HCT116 (cell line): ENCODE results near the gene TVP23A.

ENCODE experiments used
- ATF3 ChIP-seq: IDR thresholded peaks from 2 replicates; pipeline ENCODE4 v1.6.1; 2012
- CBX3 ChIP-seq: IDR thresholded peaks from 2 replicates; pipeline ENCODE4 v1.6.1; 2012; ENCODE audit warnings: low read depth
- CEBPB ChIP-seq: IDR thresholded peaks from 2 replicates; pipeline ENCODE4 v1.6.1; 2012; ENCODE audit warnings: low read depth
- EZH2 ChIP-seq: fragments of 200-600 bp; sonication (generic); IDR thresholded peaks from 2 replicates; pipeline ENCODE4 v1.6.1; 2017; ENCODE audit warnings: antibody characterized with exemption, mixed run types
- JUND ChIP-seq: IDR thresholded peaks from 2 replicates; pipeline ENCODE4 v1.6.1; 2012
- POLR2A ChIP-seq: IDR thresholded peaks from 2 replicates; pipeline ENCODE4 v1.7.0; 2011; ENCODE audit warnings: borderline replicate concordance; ENCODE audit not compliant: insufficient read depth, insufficient read length; ENCODE audit errors: extremely low read depth
- POLR2AphosphoS5 ChIP-seq: IDR thresholded peaks from 2 replicates; pipeline ENCODE4 v1.6.1; 2011; ENCODE audit warnings: mild to moderate bottlenecking, low read depth, low read length, moderate library complexity
- SIN3A ChIP-seq: IDR thresholded peaks from 2 replicates; pipeline ENCODE4 v1.6.1; 2012; ENCODE audit warnings: low read depth
- SP1 ChIP-seq: IDR thresholded peaks from 2 replicates; pipeline ENCODE4 v1.6.1; 2012; ENCODE audit warnings: low read depth
- TCF7L2 ChIP-seq: IDR thresholded peaks from 2 replicates; pipeline ENCODE4 v1.7.0; 2011; ENCODE audit warnings: borderline replicate concordance, inconsistent platforms; ENCODE audit not compliant: insufficient read depth, insufficient read length; ENCODE audit errors: extremely low read depth
- YY1 ChIP-seq: IDR thresholded peaks from 2 replicates; pipeline ENCODE4 v1.6.1; 2011; ENCODE audit warnings: low read length, low read depth, moderate library complexity, mild to moderate bottlenecking; ENCODE audit not compliant: insufficient replicate concordance; ENCODE audit errors: extremely low read depth
- ZFX ChIP-seq: fragments of 450-650 bp; IDR thresholded peaks from 2 replicates; pipeline ENCODE4 v1.6.1; 2017
- TF ChIP-seq, protein P1 (sequence below), 3 experiments: fragments of 200-600 bp in 1 of 3; sonication (generic) in 1 of 3; IDR thresholded peaks in 2 of 3; conservative IDR thresholded peaks in 1 of 3; 2 replicates each; pipeline ENCODE4 v1.5.1; 2012 to 2017; ENCODE audit warnings: low read depth in 2 of 3, low read length in 2 of 3, antibody characterized with exemption in 1 of 3, borderline replicate concordance in 1 of 3, control low read depth in 1 of 3, mild to moderate bottlenecking in 1 of 3, mixed read lengths in 1 of 3, mixed run types in 1 of 3, moderate library complexity in 1 of 3; ENCODE audit not compliant: insufficient read depth in 1 of 3

- TF ChIP-seq TCF7L2 (no peak), YY1 (no peak), POLR2AphosphoS5 (no peak), JUND (no peak), POLR2A (no peak), EZH2 (no peak), SP1 (no peak), SIN3A (no peak), CBX3 (no peak), ZFX (no peak), CEBPB (no peak), ATF3 (no peak)
- TF ChIP-seq, protein P1, sequence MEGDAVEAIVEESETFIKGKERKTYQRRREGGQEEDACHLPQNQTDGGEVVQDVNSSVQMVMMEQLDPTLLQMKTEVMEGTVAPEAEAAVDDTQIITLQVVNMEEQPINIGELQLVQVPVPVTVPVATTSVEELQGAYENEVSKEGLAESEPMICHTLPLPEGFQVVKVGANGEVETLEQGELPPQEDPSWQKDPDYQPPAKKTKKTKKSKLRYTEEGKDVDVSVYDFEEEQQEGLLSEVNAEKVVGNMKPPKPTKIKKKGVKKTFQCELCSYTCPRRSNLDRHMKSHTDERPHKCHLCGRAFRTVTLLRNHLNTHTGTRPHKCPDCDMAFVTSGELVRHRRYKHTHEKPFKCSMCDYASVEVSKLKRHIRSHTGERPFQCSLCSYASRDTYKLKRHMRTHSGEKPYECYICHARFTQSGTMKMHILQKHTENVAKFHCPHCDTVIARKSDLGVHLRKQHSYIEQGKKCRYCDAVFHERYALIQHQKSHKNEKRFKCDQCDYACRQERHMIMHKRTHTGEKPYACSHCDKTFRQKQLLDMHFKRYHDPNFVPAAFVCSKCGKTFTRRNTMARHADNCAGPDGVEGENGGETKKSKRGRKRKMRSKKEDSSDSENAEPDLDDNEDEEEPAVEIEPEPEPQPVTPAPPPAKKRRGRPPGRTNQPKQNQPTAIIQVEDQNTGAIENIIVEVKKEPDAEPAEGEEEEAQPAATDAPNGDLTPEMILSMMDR (IDR thresholded peaks at IDR 0.05 in 2 of 3, conservative IDR thresholded peaks at IDR 0.05 in 1 of 3; ENCODE audit: borderline replicate concordance in 1 of 3, insufficient read depth in 1 of 3, low read depth in 2 of 3, low read length in 2 of 3): no peak
Observed at GRCh38 chr16:10765772-10766171, 52.8 kb downstream of the TVP23A start.
